GM21526 (cell line): Measurements from ENCODE around the gene RSBN1.

ENCODE experiments used
- ATAC-seq: cut with Tn5 transposase; IDR thresholded peaks from one replicate; pipeline ENCODE4 v1.9.1; 2021; ENCODE audit warnings: moderate library complexity; ENCODE audit not compliant: unreplicated experiment, low FRiP score

RSBN1 gene

GRCh38 chr1:113813218-113813617, 942 bp upstream of the RSBN1 start:
- ATAC-seq, result no peak

- no peak for ATAC-seq
Observed at GRCh38 chr1:113812661-113813135, 422 bp upstream of the RSBN1 start.

DNA sequence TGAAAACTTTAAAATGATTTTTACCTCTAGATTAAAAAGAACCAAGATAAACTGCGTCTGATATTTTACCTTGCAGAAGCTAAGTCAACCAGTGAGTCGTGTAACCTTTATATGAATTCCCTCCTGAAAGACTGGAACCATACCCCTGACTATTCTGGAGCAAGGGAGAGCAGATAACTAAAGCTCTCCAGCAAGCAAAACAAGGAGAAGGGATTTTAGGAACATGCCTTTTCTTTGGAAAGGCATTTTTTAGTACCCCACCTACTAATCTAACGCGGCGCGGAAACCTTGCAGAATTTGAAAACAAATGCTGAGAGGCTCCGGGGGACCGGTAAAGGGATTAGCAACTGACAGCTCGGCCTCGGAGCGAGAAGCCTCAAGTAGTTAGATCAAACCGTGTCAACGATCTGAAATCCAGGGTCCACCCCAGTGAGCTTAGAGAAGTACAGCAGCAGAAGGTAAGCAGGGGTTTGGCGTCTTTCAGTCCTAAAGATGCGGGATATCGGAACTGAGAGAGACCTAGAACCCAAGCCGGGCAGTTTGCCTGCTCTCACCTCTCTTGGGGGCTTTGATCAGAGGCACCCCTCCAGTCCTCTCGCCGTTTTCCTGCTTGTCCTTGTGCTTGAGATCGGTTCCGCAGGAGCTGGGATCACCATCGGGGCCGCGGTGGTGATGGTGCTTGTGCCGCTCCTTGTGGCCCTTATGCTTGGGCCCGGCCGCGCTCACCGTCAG, 954 bp downstream of the RSBN1 start:
- ATAC-seq, result peak; percentile 31

GRCh38 chr1:113809670-113810602, 2.3 kb downstream of the RSBN1 start:
- ATAC-seq, result no peak

DNA sequence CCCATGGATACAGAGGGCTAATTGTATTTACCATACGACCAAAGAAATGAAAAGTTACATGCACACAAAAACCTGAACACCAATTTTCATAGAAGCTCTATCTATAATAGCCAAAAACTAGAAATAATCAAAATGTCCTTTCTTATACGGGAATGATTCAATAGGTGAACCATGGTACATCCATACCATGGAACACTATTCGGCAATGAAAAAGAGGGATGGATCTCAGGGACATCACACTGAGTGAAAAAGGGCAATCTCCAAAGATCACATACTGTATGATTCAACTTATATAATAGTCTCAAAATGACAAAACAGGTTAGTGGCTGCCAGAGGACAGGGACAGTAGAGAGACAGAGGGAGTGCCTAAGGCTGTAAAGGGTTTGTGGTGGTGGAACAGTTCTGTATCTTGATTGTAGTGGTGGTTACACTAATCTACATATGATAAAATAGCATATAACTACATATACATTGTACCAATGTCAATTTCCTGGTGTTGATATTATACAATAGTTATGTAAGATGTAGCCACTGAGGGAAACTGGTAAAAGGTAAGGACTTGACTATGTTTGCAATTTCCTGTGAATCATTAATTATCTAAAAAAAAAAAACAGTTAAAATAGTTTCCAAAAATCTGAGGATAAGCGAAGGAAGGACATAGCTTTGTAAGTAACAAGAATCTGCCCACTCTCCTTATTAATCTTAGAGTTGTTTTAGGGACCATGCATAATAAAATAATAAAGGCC, 3.7 kb downstream of the RSBN1 start:
- no peak for ATAC-seq

DNA sequence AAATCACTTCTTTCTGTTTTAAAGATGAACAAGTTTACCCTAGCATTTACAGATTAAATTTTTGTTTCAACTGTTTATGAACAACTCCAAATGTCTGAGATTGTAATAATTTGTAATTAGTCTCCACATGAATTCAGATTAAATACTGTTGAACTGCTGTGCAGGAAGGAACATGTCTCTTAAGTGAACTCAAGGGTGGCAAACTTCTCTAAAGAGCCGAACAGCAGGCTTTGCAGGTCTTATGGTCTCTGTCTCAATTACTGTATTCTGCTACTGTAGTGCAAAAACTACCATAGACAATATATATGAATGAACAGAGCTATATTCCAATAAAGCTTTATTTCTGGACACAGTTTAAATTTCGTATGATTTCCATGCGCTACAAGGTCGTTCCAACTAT, 6.6 kb downstream of the RSBN1 start:
- ATAC-seq, result no peak

GRCh38 chr1:113805256-113805531, 7.1 kb downstream of the RSBN1 start:
- ATAC-seq, result no peak

DNA sequence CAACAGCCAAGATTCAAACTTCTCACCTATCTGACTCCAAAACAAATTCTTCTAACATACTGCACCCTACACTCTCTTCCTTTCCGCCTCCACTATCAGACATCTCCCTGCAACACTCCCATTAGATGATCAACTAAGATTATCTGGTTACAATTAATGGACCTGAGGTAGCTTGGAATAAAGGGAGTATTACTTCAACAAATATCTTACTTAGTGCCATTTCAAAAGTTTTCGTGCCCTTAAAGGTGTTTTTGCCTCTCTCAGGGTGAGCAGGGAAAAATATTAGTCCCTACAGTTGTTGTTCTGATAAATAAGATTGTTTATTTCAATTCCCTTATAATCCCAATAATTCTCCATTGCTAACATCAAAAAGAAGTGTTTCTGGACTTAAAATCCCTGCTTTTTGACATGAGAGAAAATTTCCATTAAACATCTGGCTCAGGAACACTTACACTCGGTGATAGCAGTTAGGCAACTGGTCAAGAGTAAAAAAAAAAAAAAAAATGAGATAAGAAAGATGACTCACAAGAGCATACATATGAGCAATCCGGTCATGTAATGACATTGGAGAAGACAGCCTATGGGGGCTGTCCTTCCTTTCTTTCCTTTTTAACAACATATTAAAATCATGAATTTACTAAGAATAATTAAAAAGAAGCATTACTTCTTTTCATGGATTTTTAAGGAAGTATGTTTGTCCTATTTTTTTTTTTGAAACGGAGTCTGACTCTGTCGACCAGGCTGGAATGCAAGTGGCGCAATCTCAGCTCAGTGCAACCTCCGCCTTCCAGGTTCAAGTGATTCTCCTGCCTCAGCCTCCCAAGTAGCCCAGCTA, 7.6 kb downstream of the RSBN1 start:
- no peak for ATAC-seq

- ATAC-seq, result no peak
Observed at GRCh38 chr1:113802367-113803007, 9.8 kb downstream of the RSBN1 start.

DNA sequence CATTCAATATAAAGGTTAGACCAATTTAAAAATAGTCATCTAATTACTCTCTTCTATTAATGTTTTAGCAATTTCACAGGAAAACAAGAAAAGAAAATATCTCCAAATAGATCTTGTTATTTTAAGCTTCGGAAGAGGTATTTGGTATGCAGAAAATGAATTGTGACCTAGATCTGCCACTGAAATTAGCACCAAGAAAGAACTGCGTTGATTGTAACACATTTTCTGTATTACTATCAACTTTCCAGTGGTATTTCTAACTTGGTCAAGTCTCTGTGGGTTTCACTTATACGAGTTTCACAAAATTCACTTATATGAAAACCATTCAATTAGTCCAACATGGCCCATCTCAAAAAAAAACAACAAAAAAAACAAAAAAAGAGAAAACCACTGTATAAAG, 11.8 kb downstream of the RSBN1 start:
- ATAC-seq, result no peak

GRCh38 chr1:113797472-113797871, 14.8 kb downstream of the RSBN1 start:
- no peak for ATAC-seq

DNA sequence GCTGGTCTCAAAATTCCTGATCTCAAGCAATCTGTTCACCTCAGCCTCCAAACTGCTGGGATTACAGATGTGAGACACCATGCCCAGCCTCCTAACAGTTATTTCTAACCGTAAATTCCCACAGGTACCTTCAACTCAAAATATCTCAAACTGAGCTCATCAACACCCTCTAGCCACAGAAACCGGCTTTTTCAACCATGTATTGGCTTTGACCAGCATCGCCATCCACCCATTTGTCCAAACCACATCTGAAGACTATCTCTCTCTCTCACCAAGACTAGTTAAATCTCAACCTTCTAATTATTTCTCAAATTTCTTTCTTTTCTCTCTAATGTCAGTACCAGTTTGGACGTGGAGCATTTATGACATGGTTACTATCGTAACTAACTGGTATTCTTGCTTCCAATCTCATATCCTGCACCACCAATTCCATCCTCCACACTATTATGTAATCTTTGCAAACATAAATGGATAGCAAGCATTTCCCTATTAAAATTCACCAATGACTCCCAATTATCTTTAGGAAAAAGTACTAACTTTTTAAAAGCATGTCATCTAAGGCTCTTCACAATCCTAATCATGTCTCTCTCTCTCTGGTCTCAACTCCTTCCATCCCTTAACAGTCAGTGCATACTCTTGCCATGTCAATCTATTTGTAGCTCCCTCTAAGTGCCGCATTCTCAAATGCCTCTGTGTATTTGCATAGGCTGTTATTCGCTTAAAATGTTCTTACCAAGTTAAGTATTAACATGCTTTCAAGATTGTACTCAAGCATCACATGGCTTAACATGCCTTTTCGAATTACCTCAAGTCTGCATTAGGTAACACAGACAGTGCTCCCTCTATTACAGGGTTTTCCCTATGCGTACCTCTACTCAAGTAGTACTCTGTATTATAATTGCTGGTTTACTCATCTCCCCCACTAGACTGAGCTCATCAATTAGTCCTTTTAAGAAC, 18.1 kb downstream of the RSBN1 start:
- ATAC-seq, result no peak

- no peak for ATAC-seq
Observed at GRCh38 chr1:113792986-113793385, 19.3 kb downstream of the RSBN1 start.

DNA sequence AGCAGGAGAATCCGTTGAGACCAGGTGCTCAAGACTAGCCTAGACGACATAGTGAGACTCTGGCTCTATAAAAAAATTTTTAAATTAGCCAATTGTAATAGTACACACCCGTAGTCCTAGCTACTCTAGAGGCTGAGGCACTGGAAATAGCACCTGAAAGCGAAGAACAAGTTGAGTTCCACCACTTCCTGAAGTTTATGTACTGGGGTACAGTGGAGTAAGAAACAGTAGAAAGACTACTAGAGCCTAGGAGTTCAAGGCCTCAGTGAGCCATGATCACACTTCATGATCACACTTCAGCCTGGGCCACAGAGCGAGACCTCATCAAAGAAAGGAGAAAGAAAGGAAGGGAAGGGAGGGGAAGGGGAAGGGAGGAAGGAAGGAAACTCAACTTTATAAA, 19.8 kb downstream of the RSBN1 start:
- no peak for ATAC-seq

DNA sequence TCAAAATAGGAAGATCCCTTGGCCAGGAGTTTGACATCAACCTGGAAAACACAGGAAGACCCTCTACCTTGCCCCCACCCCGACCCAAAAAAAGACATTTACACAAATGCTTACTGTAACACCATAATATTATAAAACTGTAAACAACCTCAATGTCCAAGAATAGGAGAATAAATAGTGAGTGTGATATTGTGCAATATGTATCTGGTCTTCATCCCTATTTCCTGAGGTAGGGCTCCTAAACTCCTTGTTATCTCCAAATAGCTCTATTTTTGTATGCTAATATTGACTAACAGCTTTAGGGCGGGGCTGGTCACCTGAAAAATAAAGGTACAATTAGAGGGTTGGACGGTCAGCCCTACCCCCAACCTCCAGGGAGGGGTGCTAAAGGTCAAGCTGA, 23.5 kb downstream of the RSBN1 start:
- ATAC-seq, result no peak

- no peak for ATAC-seq
Observed at GRCh38 chr1:113787663-113788062, 24.6 kb downstream of the RSBN1 start.

DNA sequence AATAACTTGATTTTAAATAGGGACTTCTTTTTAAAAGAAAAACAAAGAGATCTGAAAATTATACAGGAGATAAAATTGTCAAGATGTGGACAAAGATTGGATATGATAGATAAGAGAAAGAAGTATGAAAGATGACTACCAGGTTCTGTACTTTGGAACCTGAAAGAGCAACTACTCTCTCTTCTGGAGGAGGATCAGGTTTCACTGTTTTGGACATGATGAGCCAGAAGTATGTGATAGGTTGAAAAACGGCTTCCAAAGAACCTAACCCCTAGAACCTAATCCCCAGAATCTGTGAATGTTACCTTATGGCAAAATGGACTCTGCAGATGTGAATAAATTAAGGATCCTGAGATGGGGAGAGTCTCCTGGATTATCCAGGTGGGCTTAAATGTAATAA, 26.2 kb downstream of the RSBN1 start:
- ATAC-seq, result no peak

- ATAC-seq, result peak; percentile 64
Observed at GRCh38 chr1:113784104-113784779, 28.0 kb downstream of the RSBN1 start.
